ENCODE measurements around the gene RNF5.

The RNF5 gene

GRCh38 chr6:32212076-32212760, 34.0 kb downstream of the RNF5 start:
- Histone ChIP-seq H3K4me1 (ENCODE audit: control insufficient read depth, insufficient read depth, low read length) (no peaks in the 10 kb centered on the region), H3K4me3 (ENCODE audit: insufficient read depth, low read depth, low read length) (no peak overlapping the region), H3K27ac (ENCODE audit: insufficient read depth, low read depth, low read length, poor library complexity, severe bottlenecking) (no peak overlapping the region), H3K9me3 (ENCODE audit: control insufficient read depth, low read length) (no peaks in the 10 kb centered on the region), H3K27me3 (ENCODE audit: control insufficient read depth, insufficient read depth, low read length, poor library complexity, severe bottlenecking) (no peaks in the 10 kb centered on the region), H3K36me3 (ENCODE audit: control insufficient read depth, insufficient read depth, low read length) (no peaks in the 10 kb centered on the region)
- 89 to 90% methylated on average over 12 of the region's 12 CpGs for WGBS, 2 experiments

GRCh38 chr6:32213649-32214048, 35.4 kb downstream of the RNF5 start:
- WGBS, 2 experiments: 89 to 92% methylated on average over 6 of the region's 6 CpGs

GRCh38 chr6:32214126-32214525, 35.9 kb downstream of the RNF5 start:
- Histone ChIP-seq H3K9me3 (ENCODE audit: control insufficient read depth, low read length) (no peaks in the 10 kb centered on the region), H3K4me1 (ENCODE audit: control insufficient read depth, insufficient read depth, low read length) (no peaks in the 10 kb centered on the region), H3K27me3 (ENCODE audit: control insufficient read depth, insufficient read depth, low read length, poor library complexity, severe bottlenecking) (no peaks in the 10 kb centered on the region), H3K27ac (ENCODE audit: insufficient read depth, low read depth, low read length, poor library complexity, severe bottlenecking) (no peak overlapping the region), H3K4me3 (ENCODE audit: insufficient read depth, low read depth, low read length) (no peak overlapping the region), H3K36me3 (ENCODE audit: control insufficient read depth, insufficient read depth, low read length) (no peaks in the 10 kb centered on the region)
- WGBS, 2 experiments: 80 to 82% methylated on average over 2 to 3 of the region's 3 CpGs

More at GRCh38 chr6:32213649-32214048, 35.4 kb downstream of the RNF5 start:
- no peak overlapping the region for H3K27ac ChIP-seq (ENCODE audit: insufficient read depth, low read depth, low read length, poor library complexity, severe bottlenecking)
- no peaks in the 10 kb centered on the region for H3K27me3 ChIP-seq (ENCODE audit: control insufficient read depth, insufficient read depth, low read length, poor library complexity, severe bottlenecking)
- no peaks in the 10 kb centered on the region for H3K9me3 ChIP-seq (ENCODE audit: control insufficient read depth, low read length)
- H3K36me3 ChIP-seq (ENCODE audit: control insufficient read depth, insufficient read depth, low read length): no peaks in the 10 kb centered on the region
- no peaks in the 10 kb centered on the region for H3K4me1 ChIP-seq (ENCODE audit: control insufficient read depth, insufficient read depth, low read length)
- H3K4me3 ChIP-seq (ENCODE audit: insufficient read depth, low read depth, low read length): no peak overlapping the region

GRCh38 chr6:32215617-32216016, 37.4 kb downstream of the RNF5 start:
- H3K4me1 ChIP-seq (ENCODE audit: control insufficient read depth, insufficient read depth, low read length): no peaks in the 10 kb centered on the region
- no peaks in the 10 kb centered on the region for H3K9me3 ChIP-seq (ENCODE audit: control insufficient read depth, low read length)
- H3K36me3 ChIP-seq (ENCODE audit: control insufficient read depth, insufficient read depth, low read length): no peaks in the 10 kb centered on the region
- 84 to 93% methylated on average over 4 of the region's 4 CpGs for WGBS, 2 experiments
- H3K27me3 ChIP-seq (ENCODE audit: control insufficient read depth, insufficient read depth, low read length, poor library complexity, severe bottlenecking): no peaks in the 10 kb centered on the region
- no peak overlapping the region for H3K4me3 ChIP-seq (ENCODE audit: insufficient read depth, low read depth, low read length)
- H3K27ac ChIP-seq (ENCODE audit: insufficient read depth, low read depth, low read length, poor library complexity, severe bottlenecking): no peak overlapping the region

- no peak overlapping the region for H3K4me3 ChIP-seq (ENCODE audit: insufficient read depth, low read depth, low read length)
- no peaks in the 10 kb centered on the region for H3K4me1 ChIP-seq (ENCODE audit: control insufficient read depth, insufficient read depth, low read length)
- no peaks in the 10 kb centered on the region for H3K27me3 ChIP-seq (ENCODE audit: control insufficient read depth, insufficient read depth, low read length, poor library complexity, severe bottlenecking)
- no peaks in the 10 kb centered on the region for H3K36me3 ChIP-seq (ENCODE audit: control insufficient read depth, insufficient read depth, low read length)
- H3K27ac ChIP-seq (ENCODE audit: insufficient read depth, low read depth, low read length, poor library complexity, severe bottlenecking): no peak overlapping the region
- H3K9me3 ChIP-seq (ENCODE audit: control insufficient read depth, low read length): no peaks in the 10 kb centered on the region
- 87 to 91% methylated on average over 10 of the region's 10 CpGs for WGBS, 2 experiments
Observed at GRCh38 chr6:32216285-32216684, 38.1 kb downstream of the RNF5 start.

GRCh38 chr6:32216998-32217397, 38.8 kb downstream of the RNF5 start:
- Histone ChIP-seq H3K4me3 (ENCODE audit: insufficient read depth, low read depth, low read length) (no peak overlapping the region), H3K9me3 (ENCODE audit: control insufficient read depth, low read length) (no peaks in the 10 kb centered on the region), H3K4me1 (ENCODE audit: control insufficient read depth, insufficient read depth, low read length) (no peaks in the 10 kb centered on the region), H3K27ac (ENCODE audit: insufficient read depth, low read depth, low read length, poor library complexity, severe bottlenecking) (no peak overlapping the region), H3K36me3 (ENCODE audit: control insufficient read depth, insufficient read depth, low read length) (no peaks in the 10 kb centered on the region), H3K27me3 (ENCODE audit: control insufficient read depth, insufficient read depth, low read length, poor library complexity, severe bottlenecking) (no peaks in the 10 kb centered on the region)
- 93 to 94% methylated on average over 11 of the region's 11 CpGs for WGBS, 2 experiments

- H3K4me3 ChIP-seq (ENCODE audit: insufficient read depth, low read depth, low read length): no peak overlapping the region
- no peaks in the 10 kb centered on the region for H3K36me3 ChIP-seq (ENCODE audit: control insufficient read depth, insufficient read depth, low read length)
- H3K9me3 ChIP-seq (ENCODE audit: control insufficient read depth, low read length): no peaks in the 10 kb centered on the region
- 85% methylated on average over 7 of the region's 7 CpGs for WGBS, 2 experiments
- H3K27me3 ChIP-seq (ENCODE audit: control insufficient read depth, insufficient read depth, low read length, poor library complexity, severe bottlenecking): no peaks in the 10 kb centered on the region
- no peaks in the 10 kb centered on the region for H3K4me1 ChIP-seq (ENCODE audit: control insufficient read depth, insufficient read depth, low read length)
- H3K27ac ChIP-seq (ENCODE audit: insufficient read depth, low read depth, low read length, poor library complexity, severe bottlenecking): no peak overlapping the region
Observed at GRCh38 chr6:32218167-32218566, 40.0 kb downstream of the RNF5 start.

GRCh38 chr6:32220021-32220420, 41.8 kb downstream of the RNF5 start:
- Histone ChIP-seq H3K27ac (ENCODE audit: insufficient read depth, low read depth, low read length, poor library complexity, severe bottlenecking) (no peak overlapping the region), H3K27me3 (ENCODE audit: control insufficient read depth, insufficient read depth, low read length, poor library complexity, severe bottlenecking) (no peaks in the 10 kb centered on the region), H3K4me3 (ENCODE audit: insufficient read depth, low read depth, low read length) (no peak overlapping the region), H3K4me1 (ENCODE audit: control insufficient read depth, insufficient read depth, low read length) (no peaks in the 10 kb centered on the region), H3K36me3 (ENCODE audit: control insufficient read depth, insufficient read depth, low read length) (no peaks in the 10 kb centered on the region), H3K9me3 (ENCODE audit: control insufficient read depth, low read length) (no peaks in the 10 kb centered on the region)
- 83 to 91% methylated on average over 4 of the region's 4 CpGs for WGBS, 2 experiments

- no peak overlapping the region for H3K4me3 ChIP-seq (ENCODE audit: insufficient read depth, low read depth, low read length)
- H3K9me3 ChIP-seq (ENCODE audit: control insufficient read depth, low read length): no peaks in the 10 kb centered on the region
- H3K27ac ChIP-seq (ENCODE audit: insufficient read depth, low read depth, low read length, poor library complexity, severe bottlenecking): no peak overlapping the region
- 93% methylated on average over 8 of the region's 8 CpGs for WGBS, 2 experiments
- H3K36me3 ChIP-seq (ENCODE audit: control insufficient read depth, insufficient read depth, low read length): no peaks in the 10 kb centered on the region
- H3K27me3 ChIP-seq (ENCODE audit: control insufficient read depth, insufficient read depth, low read length, poor library complexity, severe bottlenecking): no peaks in the 10 kb centered on the region
- H3K4me1 ChIP-seq (ENCODE audit: control insufficient read depth, insufficient read depth, low read length): no peaks in the 10 kb centered on the region
Observed at GRCh38 chr6:32222333-32223230, 44.4 kb downstream of the RNF5 start.

Data from ectodermal cell (in vitro differentiated cells).